K562 (cell line): ENCODE measurements around the gene OR2B2. TPM values are rescaled to one million over a fixed set of nuclear protein-coding genes. Genes with fewer than 3 reads are reported as not detected.
A peak's percentile ranks its signal among the peaks of the same experiment; 100 is the strongest.

Experiments used
- ARHGAP35 ChIP-seq: fragments of 450-650 bp; IDR thresholded peaks from 2 replicates; pipeline ENCODE4 v1.6.1; 2018; ENCODE audit not compliant: partially characterized antibody
- DPF2 ChIP-seq: fragments of 450-650 bp; IDR thresholded peaks from 2 replicates; pipeline ENCODE4 v1.6.1; 2016
- FOS ChIP-seq: IDR thresholded peaks from 3 replicates; pipeline ENCODE4 v1.6.1; 2011; ENCODE audit not compliant: insufficient read length; ENCODE audit errors: extremely low read depth
- FOXK1 ChIP-seq: sonication (generic); formaldehyde crosslinking; IDR thresholded peaks from 2 replicates; pipeline ENCODE4 v1.8.0; 2022; ENCODE audit warnings: missing genetic modification reagents, mild to moderate bottlenecking, borderline replicate concordance
- GTF2F1 ChIP-seq: IDR thresholded peaks from 2 replicates; pipeline ENCODE4 v1.6.1; 2011; ENCODE audit warnings: low read depth, low read length, improper control_type of control experiment
- HDAC1 ChIP-seq, 2 experiments: fragments of 450-650 bp; IDR thresholded peaks; 2 replicates each; pipeline ENCODE4 v1.6.1; 2016 to 2017; ENCODE audit warnings: inconsistent platforms in 1 of 2, mild to moderate bottlenecking in 1 of 2, moderate library complexity in 1 of 2
- HIVEP1 ChIP-seq: fragments of 250-450 bp; sonication (Bioruptor Pico); IDR thresholded peaks from 2 replicates; pipeline ENCODE4 v1.4.0; 2020; ENCODE audit warnings: mild to moderate bottlenecking
- ILK ChIP-seq: fragments of 450-650 bp; IDR thresholded peaks from 2 replicates; pipeline ENCODE4 v1.6.1; 2016; ENCODE audit warnings: missing genetic modification characterization, low read depth, mild to moderate bottlenecking, missing compliant biosample characterization, moderate library complexity, borderline replicate concordance
- IRF2 ChIP-seq: sonication (generic); formaldehyde crosslinking; IDR thresholded peaks from 2 replicates; pipeline ENCODE4 v1.8.1; 2022; ENCODE audit warnings: mild to moderate bottlenecking, missing genetic modification reagents
- POLR2G ChIP-seq: fragments of 200-400 bp; formaldehyde crosslinking; IDR thresholded peaks from 2 replicates; pipeline ENCODE4 v1.6.1; 2017; ENCODE audit warnings: low read depth, mild to moderate bottlenecking, antibody characterized with exemption, low read length, moderate library complexity
- PTRF ChIP-seq: fragments of 450-650 bp; IDR thresholded peaks from 2 replicates; pipeline ENCODE4 v1.6.1; 2016; ENCODE audit warnings: mild to moderate bottlenecking, missing genetic modification characterization, missing compliant biosample characterization
- TAF15 ChIP-seq: fragments of 200-400 bp; formaldehyde crosslinking; IDR thresholded peaks from 2 replicates; pipeline ENCODE4 v1.6.1; 2017; ENCODE audit warnings: mild to moderate bottlenecking, low read depth, low read length, moderate library complexity
- ZBTB17 ChIP-seq: fragments of 450-650 bp; formaldehyde crosslinking; IDR thresholded peaks from 2 replicates; pipeline ENCODE4 v1.4.0; 2020; ENCODE audit warnings: mild to moderate bottlenecking
- ZNF507 ChIP-seq: conservative IDR thresholded peaks from 2 replicates; pipeline ENCODE4 v1.6.1; 2017; ENCODE audit warnings: missing genetic modification characterization, missing compliant biosample characterization
- polyA plus RNA-seq, 8 experiments: library from polyadenylated mRNA; depleted of rRNA in 4 of 8; stranded (reverse) in 5 of 8; unstranded in 3 of 8; fragments of >200 nt; fragmentation: Nextera tagmentation in 2 of 8; fragmentation: Illumina TruSeq in 1 of 8; extraction: Ambion mirVana in 2 of 8; extraction: Trizol in 1 of 8; gene quantifications; 2 replicates each; pipeline versions ENCODE4 v1.2.1 to v1.2.3, GENCODE V29; 2011 to 2014; ENCODE audit warnings: inconsistent platforms in 1 of 8, missing spikeins in 1 of 8
- total RNA-seq, 7 experiments: library from RNA; depleted of rRNA in 6 of 7; stranded (reverse); fragments of >200 nt in 6 of 7; fragmentation: Illumina TruSeq in 2 of 7; extraction: Trizol in 2 of 7; gene quantifications; 2 replicates each; pipeline versions ENCODE4 v1.2.1 to v1.2.3, GENCODE V29; 2011 to 2021; ENCODE audit warnings: low replicate concordance in 1 of 7
- TF ChIP-seq, protein P1 (sequence below): fragments of 450-650 bp; IDR thresholded peaks from 2 replicates; pipeline ENCODE4 v1.6.1; 2017; ENCODE audit warnings: antibody characterized with exemption, mild to moderate bottlenecking
- TF ChIP-seq, protein P2 (sequence below): fragments of 450-650 bp; formaldehyde crosslinking; IDR thresholded peaks from 2 replicates; pipeline ENCODE4 v1.4.0; 2020; ENCODE audit warnings: mild to moderate bottlenecking, moderate library complexity
- TF ChIP-seq, protein P3 (sequence below): fragments of 250-450 bp; sonication (Bioruptor Pico); IDR thresholded peaks from 2 replicates; pipeline ENCODE4 v1.8.0; 2021; ENCODE audit warnings: moderate library complexity, mild to moderate bottlenecking, inconsistent platforms
- TF ChIP-seq, protein P4 (sequence below): sonication (generic); formaldehyde crosslinking; IDR thresholded peaks from 2 replicates; pipeline ENCODE4 v1.8.1; 2023; ENCODE audit warnings: mild to moderate bottlenecking, missing genetic modification reagents
- TF ChIP-seq, protein P5 (sequence below): IDR thresholded peaks from 2 replicates; pipeline ENCODE4 v1.6.1; 2012; ENCODE audit warnings: low read depth, low read length, improper control_type of control experiment, borderline replicate concordance

Gene OR2B2
- total and polyA plus RNA-seq, 9 of the 15 experiments (the other 6 are each of a cell fraction or from before 2014, with no cell fraction given): 0.24 TPM; not detected in 8

DNA sequence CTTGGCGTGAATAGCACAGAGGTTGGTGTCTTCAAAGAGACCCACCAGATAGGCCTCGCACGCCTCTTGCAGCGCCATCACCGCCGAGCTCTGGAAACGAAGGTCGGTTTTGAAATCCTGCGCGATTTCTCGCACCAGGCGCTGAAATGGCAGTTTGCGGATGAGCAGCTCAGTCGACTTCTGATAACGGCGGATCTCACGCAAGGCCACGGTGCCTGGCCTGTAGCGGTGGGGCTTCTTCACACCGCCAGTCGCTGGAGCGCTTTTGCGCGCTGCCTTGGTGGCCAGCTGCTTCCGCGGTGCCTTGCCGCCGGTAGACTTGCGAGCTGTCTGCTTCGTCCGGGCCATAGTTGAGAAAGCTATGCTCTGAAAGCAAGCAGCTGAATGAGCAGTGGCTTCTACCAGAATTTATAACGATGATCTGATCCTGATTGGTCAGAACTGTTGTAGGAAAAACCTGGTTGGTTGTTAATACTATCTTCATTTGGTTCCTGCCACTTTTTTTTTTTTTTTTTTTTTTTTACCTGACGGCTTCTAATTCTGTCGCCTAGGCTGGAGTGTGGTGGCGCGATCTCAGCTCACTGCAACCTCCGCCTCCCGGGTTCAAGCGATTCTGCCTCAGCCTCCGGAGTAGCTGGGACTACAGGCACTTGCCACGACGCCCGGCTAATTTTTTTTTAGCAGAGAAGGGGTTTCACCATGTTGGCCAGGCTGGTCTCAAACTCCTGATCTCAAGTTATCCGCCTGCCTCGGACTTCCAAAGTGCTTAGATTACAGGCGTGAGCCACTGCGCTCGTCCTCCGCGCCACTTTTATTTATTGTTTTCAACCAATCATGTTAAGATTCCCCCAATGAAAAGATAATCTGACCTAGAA, 21.5 kb downstream of the OR2B2 start (continued):
- TF ChIP-seq, protein P1, sequence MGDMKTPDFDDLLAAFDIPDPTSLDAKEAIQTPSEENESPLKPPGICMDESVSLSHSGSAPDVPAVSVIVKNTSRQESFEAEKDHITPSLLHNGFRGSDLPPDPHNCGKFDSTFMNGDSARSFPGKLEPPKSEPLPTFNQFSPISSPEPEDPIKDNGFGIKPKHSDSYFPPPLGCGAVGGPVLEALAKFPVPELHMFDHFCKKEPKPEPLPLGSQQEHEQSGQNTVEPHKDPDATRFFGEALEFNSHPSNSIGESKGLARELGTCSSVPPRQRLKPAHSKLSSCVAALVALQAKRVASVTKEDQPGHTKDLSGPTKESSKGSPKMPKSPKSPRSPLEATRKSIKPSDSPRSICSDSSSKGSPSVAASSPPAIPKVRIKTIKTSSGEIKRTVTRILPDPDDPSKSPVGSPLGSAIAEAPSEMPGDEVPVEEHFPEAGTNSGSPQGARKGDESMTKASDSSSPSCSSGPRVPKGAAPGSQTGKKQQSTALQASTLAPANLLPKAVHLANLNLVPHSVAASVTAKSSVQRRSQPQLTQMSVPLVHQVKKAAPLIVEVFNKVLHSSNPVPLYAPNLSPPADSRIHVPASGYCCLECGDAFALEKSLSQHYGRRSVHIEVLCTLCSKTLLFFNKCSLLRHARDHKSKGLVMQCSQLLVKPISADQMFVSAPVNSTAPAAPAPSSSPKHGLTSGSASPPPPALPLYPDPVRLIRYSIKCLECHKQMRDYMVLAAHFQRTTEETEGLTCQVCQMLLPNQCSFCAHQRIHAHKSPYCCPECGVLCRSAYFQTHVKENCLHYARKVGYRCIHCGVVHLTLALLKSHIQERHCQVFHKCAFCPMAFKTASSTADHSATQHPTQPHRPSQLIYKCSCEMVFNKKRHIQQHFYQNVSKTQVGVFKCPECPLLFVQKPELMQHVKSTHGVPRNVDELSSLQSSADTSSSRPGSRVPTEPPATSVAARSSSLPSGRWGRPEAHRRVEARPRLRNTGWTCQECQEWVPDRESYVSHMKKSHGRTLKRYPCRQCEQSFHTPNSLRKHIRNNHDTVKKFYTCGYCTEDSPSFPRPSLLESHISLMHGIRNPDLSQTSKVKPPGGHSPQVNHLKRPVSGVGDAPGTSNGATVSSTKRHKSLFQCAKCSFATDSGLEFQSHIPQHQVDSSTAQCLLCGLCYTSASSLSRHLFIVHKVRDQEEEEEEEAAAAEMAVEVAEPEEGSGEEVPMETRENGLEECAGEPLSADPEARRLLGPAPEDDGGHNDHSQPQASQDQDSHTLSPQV: peak; percentile 75
- TF ChIP-seq, protein P2, sequence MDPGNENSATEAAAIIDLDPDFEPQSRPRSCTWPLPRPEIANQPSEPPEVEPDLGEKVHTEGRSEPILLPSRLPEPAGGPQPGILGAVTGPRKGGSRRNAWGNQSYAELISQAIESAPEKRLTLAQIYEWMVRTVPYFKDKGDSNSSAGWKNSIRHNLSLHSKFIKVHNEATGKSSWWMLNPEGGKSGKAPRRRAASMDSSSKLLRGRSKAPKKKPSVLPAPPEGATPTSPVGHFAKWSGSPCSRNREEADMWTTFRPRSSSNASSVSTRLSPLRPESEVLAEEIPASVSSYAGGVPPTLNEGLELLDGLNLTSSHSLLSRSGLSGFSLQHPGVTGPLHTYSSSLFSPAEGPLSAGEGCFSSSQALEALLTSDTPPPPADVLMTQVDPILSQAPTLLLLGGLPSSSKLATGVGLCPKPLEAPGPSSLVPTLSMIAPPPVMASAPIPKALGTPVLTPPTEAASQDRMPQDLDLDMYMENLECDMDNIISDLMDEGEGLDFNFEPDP (CRISPR knock-in tag): no peak
- TF ChIP-seq FOS (peak; percentile 66), GTF2F1 (peak; percentile 93; the same call in 1 of the 2 replicates), PTRF (no peak), FOXK1 (CRISPR knock-in tag) (no peak), IRF2 (no peak), POLR2G (peak; percentile 99), ILK (no peak), HIVEP1 (no peak), HDAC1 (IDR thresholded peaks at IDR 0.05) (peak in 1 of 2 experiments; percentile 44; a peak in 1 of 4 replicates), ARHGAP35 (peak; percentile 47), ZNF507 (no peak), TAF15 (0 out of 2 replicates have a peak, but pooled peaks have one; percentile 88), DPF2 (no peak), ZBTB17 (CRISPR knock-in tag) (0 out of 2 replicates have a peak, but pooled peaks have one; percentile 16)
- TF ChIP-seq, protein P3, sequence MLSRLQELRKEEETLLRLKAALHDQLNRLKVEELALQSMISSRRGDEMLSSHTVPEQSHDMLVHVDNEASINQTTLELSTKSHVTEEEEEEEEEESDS: no peak
- TF ChIP-seq, protein P4, sequence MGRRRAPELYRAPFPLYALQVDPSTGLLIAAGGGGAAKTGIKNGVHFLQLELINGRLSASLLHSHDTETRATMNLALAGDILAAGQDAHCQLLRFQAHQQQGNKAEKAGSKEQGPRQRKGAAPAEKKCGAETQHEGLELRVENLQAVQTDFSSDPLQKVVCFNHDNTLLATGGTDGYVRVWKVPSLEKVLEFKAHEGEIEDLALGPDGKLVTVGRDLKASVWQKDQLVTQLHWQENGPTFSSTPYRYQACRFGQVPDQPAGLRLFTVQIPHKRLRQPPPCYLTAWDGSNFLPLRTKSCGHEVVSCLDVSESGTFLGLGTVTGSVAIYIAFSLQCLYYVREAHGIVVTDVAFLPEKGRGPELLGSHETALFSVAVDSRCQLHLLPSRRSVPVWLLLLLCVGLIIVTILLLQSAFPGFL: peak; percentile 97
- TF ChIP-seq, protein P5, sequence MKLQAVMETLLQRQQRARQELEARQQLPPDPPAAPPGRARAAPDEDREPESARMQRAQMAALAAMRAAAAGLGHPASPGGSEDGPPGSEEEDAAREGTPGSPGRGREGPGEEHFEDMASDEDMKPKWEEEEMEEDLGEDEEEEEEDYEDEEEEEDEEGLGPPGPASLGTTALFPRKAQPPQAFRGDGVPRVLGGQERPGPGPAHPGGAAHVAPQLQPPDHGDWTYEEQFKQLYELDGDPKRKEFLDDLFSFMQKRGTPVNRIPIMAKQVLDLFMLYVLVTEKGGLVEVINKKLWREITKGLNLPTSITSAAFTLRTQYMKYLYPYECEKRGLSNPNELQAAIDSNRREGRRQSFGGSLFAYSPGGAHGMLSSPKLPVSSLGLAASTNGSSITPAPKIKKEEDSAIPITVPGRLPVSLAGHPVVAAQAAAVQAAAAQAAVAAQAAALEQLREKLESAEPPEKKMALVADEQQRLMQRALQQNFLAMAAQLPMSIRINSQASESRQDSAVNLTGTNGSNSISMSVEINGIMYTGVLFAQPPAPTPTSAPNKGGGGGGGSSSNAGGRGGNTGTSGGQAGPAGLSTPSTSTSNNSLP: no peak
